LNCaP clone FGC (cell line): ENCODE data around the gene NTMT2.

Source experiments
- DNase-seq: peaks from one replicate; pipeline ENCODE4 v3.0.0-alpha.2; 2011; ENCODE audit warnings: low read depth
- H3K4me3 ChIP-seq: 2 replicates; pipeline ENCODE4 v1.5.1; 2011; ENCODE audit warnings: mild to moderate bottlenecking, low read depth, low read length, control low read depth
- TF ChIP-seq, protein P1 (sequence below): IDR thresholded peaks from 2 replicates; pipeline ENCODE4 v1.5.1; 2012; ENCODE audit warnings: mild to moderate bottlenecking; ENCODE audit not compliant: control insufficient read depth, insufficient read depth; ENCODE audit errors: extremely low read depth

Gene NTMT2

DNA sequence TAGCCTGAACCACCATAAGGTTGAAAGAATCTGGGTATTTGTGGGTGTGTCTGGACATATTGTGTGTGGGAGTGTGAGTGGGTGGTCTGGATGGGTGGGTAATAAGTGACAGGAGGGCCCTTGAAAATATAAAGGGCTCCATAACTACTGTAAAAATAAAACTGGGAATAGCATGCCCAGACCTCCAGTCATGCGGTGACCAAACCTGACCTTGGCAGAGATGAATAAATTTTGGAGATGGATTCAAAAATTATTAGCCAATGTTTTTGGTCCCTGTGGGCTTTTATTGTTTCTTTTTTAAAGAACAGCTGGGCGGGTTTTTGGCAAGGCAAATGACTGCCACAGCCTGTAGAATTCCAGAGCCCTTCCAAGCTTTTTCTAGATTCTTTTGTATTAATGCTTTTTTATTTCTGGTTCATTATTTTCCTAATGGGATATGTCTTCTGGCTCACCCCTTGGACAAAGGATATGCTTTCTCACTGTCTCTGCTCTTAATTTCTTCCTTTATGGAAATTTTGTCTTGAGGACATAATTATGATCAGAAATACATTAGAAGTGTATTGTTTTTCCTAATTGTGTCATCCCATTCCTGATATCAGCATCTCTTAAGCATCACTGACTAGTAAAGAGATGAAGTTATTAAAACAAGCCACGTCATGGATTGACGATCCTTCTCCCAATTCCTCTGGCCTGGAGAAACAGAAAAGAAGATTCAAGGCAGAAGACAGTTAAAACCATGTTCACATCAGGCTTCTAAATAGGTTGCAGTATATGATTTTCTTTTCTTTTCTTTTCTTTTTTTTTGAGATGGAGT lies 69.5 kb downstream of the NTMT2 start:
- TF ChIP-seq, protein P1, sequence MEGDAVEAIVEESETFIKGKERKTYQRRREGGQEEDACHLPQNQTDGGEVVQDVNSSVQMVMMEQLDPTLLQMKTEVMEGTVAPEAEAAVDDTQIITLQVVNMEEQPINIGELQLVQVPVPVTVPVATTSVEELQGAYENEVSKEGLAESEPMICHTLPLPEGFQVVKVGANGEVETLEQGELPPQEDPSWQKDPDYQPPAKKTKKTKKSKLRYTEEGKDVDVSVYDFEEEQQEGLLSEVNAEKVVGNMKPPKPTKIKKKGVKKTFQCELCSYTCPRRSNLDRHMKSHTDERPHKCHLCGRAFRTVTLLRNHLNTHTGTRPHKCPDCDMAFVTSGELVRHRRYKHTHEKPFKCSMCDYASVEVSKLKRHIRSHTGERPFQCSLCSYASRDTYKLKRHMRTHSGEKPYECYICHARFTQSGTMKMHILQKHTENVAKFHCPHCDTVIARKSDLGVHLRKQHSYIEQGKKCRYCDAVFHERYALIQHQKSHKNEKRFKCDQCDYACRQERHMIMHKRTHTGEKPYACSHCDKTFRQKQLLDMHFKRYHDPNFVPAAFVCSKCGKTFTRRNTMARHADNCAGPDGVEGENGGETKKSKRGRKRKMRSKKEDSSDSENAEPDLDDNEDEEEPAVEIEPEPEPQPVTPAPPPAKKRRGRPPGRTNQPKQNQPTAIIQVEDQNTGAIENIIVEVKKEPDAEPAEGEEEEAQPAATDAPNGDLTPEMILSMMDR = no peak
- H3K4me3 ChIP-seq = no peak overlapping the region
- DNase-seq = no peak

DNA sequence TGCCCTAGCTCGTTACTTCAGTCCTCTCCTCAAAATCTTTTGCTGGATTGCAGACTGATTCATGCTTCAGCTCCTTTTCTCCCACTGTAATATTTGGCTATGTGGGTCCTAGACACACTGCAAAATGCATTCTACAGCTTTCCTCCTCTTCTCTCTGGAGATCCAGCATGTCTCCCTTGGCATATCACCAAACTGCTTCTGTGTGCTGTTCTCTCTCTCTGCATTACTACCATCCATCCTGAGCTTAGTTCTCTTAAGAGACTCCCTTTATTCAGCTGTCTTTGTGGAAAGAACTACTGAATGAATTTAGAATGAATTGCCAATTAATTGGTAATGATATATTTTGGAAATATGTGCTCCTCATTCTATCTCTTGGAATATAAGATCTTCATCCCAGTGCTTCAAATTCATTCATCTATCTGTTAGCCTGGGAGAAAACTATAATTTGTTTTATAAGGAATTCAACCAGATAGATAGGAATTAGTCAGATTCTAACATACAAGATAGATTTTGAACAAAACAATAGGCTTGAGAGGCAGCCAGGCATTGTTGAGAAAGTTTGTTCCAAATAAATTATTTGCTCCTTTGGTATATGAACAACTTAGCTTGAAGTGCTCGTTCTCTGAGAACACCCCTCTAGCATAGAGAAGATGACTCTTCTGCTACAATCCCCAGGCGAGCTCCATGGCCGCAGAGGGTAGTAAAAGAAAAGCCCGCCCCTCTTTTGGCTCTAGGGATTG lies 71.9 kb downstream of the NTMT2 start:
- no peak for DNase-seq
- no peak overlapping the region for H3K4me3 ChIP-seq
- TF ChIP-seq, protein P1 = no peak

DNA sequence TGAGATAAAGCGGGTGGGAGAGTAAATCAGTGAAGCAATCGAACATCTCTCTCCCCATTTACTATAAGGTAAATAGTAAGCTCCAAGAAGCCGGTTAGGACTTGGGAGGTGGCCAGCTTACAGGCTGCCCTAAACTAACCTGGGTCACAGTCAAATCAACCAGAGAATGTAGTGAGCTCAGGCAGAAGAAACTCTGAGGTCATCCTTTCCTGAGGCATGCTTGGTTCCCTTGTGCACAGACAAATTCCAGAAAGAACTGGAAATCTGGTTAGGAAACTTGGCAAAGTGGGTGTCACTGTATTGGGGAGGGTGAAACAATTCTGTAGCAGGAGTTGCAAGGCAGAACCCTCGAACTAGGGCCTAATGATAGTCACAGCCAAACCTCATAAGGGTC lies 72.5 kb downstream of the NTMT2 start:
- TF ChIP-seq, protein P1 = no peak
- no peak for DNase-seq
- no peak overlapping the region for H3K4me3 ChIP-seq
